Peyer's patch (tissue), 4 donors: ENCODE results near the gene NAALADL1.

Experiments used
- POLR2A ChIP-seq, 2 donors: fragments of 450-650 bp; IDR thresholded peaks; one replicate each; pipeline ENCODE4 v1.5.1; 2017; ENCODE audit warnings: antibody characterized with exemption in 2 of 2, mild to moderate bottlenecking in 2 of 2, moderate library complexity in 2 of 2
- TF ChIP-seq, protein P1 (sequence below), 6 experiments: fragments of 450-650 bp in 4 of 6; fragments of 200-600 bp in 2 of 6; sonication (generic) in 1 of 6; IDR thresholded peaks; one replicate each; pipeline ENCODE4 v1.5.1; 2017 to 2019; ENCODE audit warnings: antibody characterized with exemption in 6 of 6, mild to moderate bottlenecking in 3 of 6, moderate library complexity in 1 of 6

DNA sequence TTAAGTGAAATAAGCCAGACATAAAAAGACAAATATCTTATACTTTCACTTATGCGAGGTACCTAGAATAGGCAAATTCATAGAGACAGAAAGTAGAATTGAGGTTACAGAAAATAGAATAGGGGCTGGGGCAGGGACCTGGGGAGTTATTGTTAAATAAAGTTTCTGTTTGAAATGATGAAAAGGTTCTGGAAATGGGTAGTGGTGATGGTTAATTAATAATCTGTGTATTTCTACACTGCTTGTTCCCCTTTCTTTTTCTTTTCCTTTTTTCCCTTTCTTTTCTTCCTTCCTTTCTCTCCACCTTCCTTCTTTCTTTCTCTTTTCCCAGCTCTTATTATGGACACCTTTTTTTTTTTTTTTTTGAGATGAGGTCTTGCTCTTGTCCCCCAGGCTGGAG, 2.8 kb downstream of the NAALADL1 start:
- TF ChIP-seq, protein P1, sequence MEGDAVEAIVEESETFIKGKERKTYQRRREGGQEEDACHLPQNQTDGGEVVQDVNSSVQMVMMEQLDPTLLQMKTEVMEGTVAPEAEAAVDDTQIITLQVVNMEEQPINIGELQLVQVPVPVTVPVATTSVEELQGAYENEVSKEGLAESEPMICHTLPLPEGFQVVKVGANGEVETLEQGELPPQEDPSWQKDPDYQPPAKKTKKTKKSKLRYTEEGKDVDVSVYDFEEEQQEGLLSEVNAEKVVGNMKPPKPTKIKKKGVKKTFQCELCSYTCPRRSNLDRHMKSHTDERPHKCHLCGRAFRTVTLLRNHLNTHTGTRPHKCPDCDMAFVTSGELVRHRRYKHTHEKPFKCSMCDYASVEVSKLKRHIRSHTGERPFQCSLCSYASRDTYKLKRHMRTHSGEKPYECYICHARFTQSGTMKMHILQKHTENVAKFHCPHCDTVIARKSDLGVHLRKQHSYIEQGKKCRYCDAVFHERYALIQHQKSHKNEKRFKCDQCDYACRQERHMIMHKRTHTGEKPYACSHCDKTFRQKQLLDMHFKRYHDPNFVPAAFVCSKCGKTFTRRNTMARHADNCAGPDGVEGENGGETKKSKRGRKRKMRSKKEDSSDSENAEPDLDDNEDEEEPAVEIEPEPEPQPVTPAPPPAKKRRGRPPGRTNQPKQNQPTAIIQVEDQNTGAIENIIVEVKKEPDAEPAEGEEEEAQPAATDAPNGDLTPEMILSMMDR (IDR thresholded peaks at IDR 0.05), result no peak
- TF ChIP-seq POLR2A (IDR thresholded peaks at IDR 0.05), result no peak
